SK-N-SH (cell line): ENCODE results near the gene KLF3. TPM values are rescaled to one million over a fixed set of nuclear protein-coding genes. Genes with fewer than 3 reads are reported as not detected.
A peak's percentile ranks its signal among the peaks of the same experiment; 100 is the strongest.

Experiments
- CTCF ChIA-PET: fragments of 300-600, 350-600 bp; formaldehyde crosslinking; extraction: SDS; loops from one replicate; lab custom pipeline; 2021; lab: Yijun Ruan, JAX
- POLR2A ChIA-PET: fragments of 350-600 bp; sonication (Branson Sonifier 250); formaldehyde crosslinking; extraction: SDS; loops from one replicate; lab custom pipeline; 2020; ENCODE audit warnings: antibody characterized with exemption, inconsistent platforms; lab: Yijun Ruan, JAX
- DNase-seq: peaks from one replicate; pipeline ENCODE4 v3.0.0; 2012
- H2AFZ ChIP-seq: fragments of 200-600 bp; sonication (generic); 2 replicates; pipeline ENCODE4 v1.8.1; 2016; ENCODE audit warnings: antibody characterized with exemption, mild to moderate bottlenecking, low read depth
- H3F3A ChIP-seq: fragments of 200-600 bp; sonication (generic); replicated peaks from 2 replicates; pipeline ENCODE3; 2016; ENCODE audit warnings: antibody characterized with exemption, mild to moderate bottlenecking; ENCODE audit not compliant: insufficient read depth
- H3K27ac ChIP-seq, 2 experiments: fragments of 200-500 bp in 1 of 2; fragments of 200-600 bp in 1 of 2; sonication (Bioruptor generic) in 1 of 2; sonication (generic), shearing (Covaris generic) in 1 of 2; 2 replicates each; pipeline versions ENCODE4 v1.5.1 to v1.6.1; 2014 to 2016; ENCODE audit warnings: low read depth in 2 of 2, inconsistent platforms in 1 of 2, low read length in 1 of 2, mild to moderate bottlenecking in 1 of 2, mixed read lengths in 1 of 2
- H3K27me3 ChIP-seq: fragments of 200-600 bp; sonication (generic), shearing (Covaris generic); 2 replicates; pipeline ENCODE4 v1.6.1; 2016; ENCODE audit warnings: mixed run types; ENCODE audit not compliant: insufficient read depth
- H3K36me3 ChIP-seq, 2 experiments: fragments of 200-500 bp in 1 of 2; fragments of 200-600 bp in 1 of 2; sonication (Bioruptor generic) in 1 of 2; sonication (generic) in 1 of 2; replicated peaks in 1 of 2; 2 replicates each; pipeline versions ENCODE3 to v1.5.1; 2014 to 2016; ENCODE audit warnings: low read length in 1 of 2, mild to moderate bottlenecking in 1 of 2; ENCODE audit not compliant: insufficient read depth in 2 of 2, control insufficient read depth in 1 of 2
- H3K4me1 ChIP-seq, 2 experiments: fragments of 200-500 bp in 1 of 2; fragments of 200-600 bp in 1 of 2; sonication (Bioruptor generic) in 1 of 2; sonication (generic), shearing (Covaris generic) in 1 of 2; 2 replicates each; pipeline versions ENCODE4 v1.5.1 to v1.6.1; 2014 to 2016; ENCODE audit warnings: low read depth in 1 of 2, low read length in 1 of 2, mixed run types in 1 of 2; ENCODE audit not compliant: insufficient read depth in 2 of 2, control insufficient read depth in 1 of 2
- H3K4me2 ChIP-seq: fragments of 200-600 bp; sonication (generic), shearing (Covaris generic); 2 replicates; pipeline ENCODE4 v1.6.1; 2017; ENCODE audit warnings: mixed run types
- H3K4me3 ChIP-seq, 2 experiments: fragments of 200-500 bp in 1 of 2; fragments of 200-600 bp in 1 of 2; sonication (Bioruptor generic) in 1 of 2; sonication (generic), shearing (Covaris generic) in 1 of 2; 2 replicates each; pipeline versions ENCODE4 v1.5.1 to v1.8.1; 2014 to 2016; ENCODE audit warnings: low read depth in 2 of 2, inconsistent platforms in 1 of 2, low read length in 1 of 2, mild to moderate bottlenecking in 1 of 2, mixed read lengths in 1 of 2, moderate library complexity in 1 of 2
- H3K79me2 ChIP-seq: fragments of 200-600 bp; sonication (generic); 2 replicates; pipeline ENCODE4 v1.8.1; 2017; ENCODE audit warnings: mild to moderate bottlenecking; ENCODE audit not compliant: insufficient read depth
- H3K9ac ChIP-seq: fragments of 200-600 bp; sonication (generic); 2 replicates; pipeline ENCODE4 v1.6.1; 2017; ENCODE audit warnings: mixed run types
- H3K9me2 ChIP-seq: fragments of 200-600 bp; sonication (generic); 2 replicates; pipeline ENCODE4 v1.6.1; 2017; ENCODE audit warnings: mixed run types
- H3K9me3 ChIP-seq: fragments of 200-600 bp; sonication (generic); 2 replicates; pipeline ENCODE4 v1.6.1; 2017; ENCODE audit warnings: mixed run types, mild to moderate bottlenecking, moderate library complexity
- H4K20me1 ChIP-seq: fragments of 200-600 bp; sonication (generic); 2 replicates; pipeline ENCODE4 v1.6.1; 2017; ENCODE audit warnings: mild to moderate bottlenecking, mixed run types; ENCODE audit not compliant: insufficient read depth
- NRF1 ChIP-seq: IDR thresholded peaks from 2 replicates; pipeline ENCODE4 v1.6.1; 2012; ENCODE audit warnings: low read depth, mild to moderate bottlenecking, low read length
- PBX3 ChIP-seq: IDR thresholded peaks from 2 replicates; pipeline ENCODE4; 2012
- REST ChIP-seq: IDR thresholded peaks from 2 replicates; pipeline ENCODE4 v1.6.1; 2012; ENCODE audit warnings: mild to moderate bottlenecking, low read depth, low read length, moderate library complexity
- WGBS: methylation state at CpG from one replicate; pipeline ENCODE4 v1.1.6; 2017; ENCODE audit warnings: low lambda C conversion rate; 5-methylcytosine and 5-hydroxymethylcytosine counted together
- polyA plus RNA-seq, 3 experiments: library from polyadenylated mRNA; depleted of rRNA; stranded (reverse); fragments of >200 nt; gene quantifications; 2 replicates each; pipeline ENCODE4 v1.2.3, GENCODE V29; 2012

KLF3 gene
- polyA plus RNA-seq, 1 of the 3 experiments (the other 2 are of a cell fraction): 8.2 TPM

GRCh38 chr4:38661371-38661770, 2.6 kb upstream of the KLF3 start:
- CTCF ChIA-PET: interaction anchor here (1.3 to 1.6 kb wide), 2 partner anchors 15 to 342 kb away, joined by 3 to 5 read pairs; no protein-coding TSS in a partner anchor
- H3F3A ChIP-seq: peaks cover 13% of the 10 kb centered on the region

GRCh38 chr4:38662522-38663089, 1.4 kb upstream of the KLF3 start:
- ChIA-PET CTCF (interaction anchor here (1.0 to 1.6 kb wide), 5 partner anchors 14 to 343 kb away, joined by 3 to 5 read pairs (median 4); no protein-coding TSS in a partner anchor), POLR2A (no interaction called here)
- Histone ChIP-seq H3K36me3 (peaks cover 0 to 3% of the 10 kb centered on the region in 2 experiments), H2AFZ (peak overlapping the region; percentile 78), H3K4me1 (peaks cover under 1 to 15% of the 10 kb centered on the region in 2 experiments; a peak in 3 of 4 replicates), H3K9ac (peak overlapping the region; percentile 87), H3K9me3 (no peaks in the 10 kb centered on the region), H3K4me2 (peak overlapping the region; percentile 91), H3K27ac (peak overlapping the region; percentile 85 to 92), H3F3A (peaks cover 18% of the 10 kb centered on the region), H4K20me1 (no peaks in the 10 kb centered on the region; the same call in 1 of the 2 replicates), H3K9me2 (no peaks in the 10 kb centered on the region), H3K27me3 (no peaks in the 10 kb centered on the region), H3K4me3 (peak overlapping the region; percentile 66 to 85), H3K79me2 (peaks cover 49% of the 10 kb centered on the region)
- no peak for TF ChIP-seq PBX3
- 65% methylated on average over 26 of the region's 26 CpGs for WGBS
- no peak for DNase-seq

More at GRCh38 chr4:38661371-38661770, 2.6 kb upstream of the KLF3 start:
- H3K4me2 ChIP-seq: no peak overlapping the region
- TF ChIP-seq NRF1 (no peak), REST (no peak)
- H3K9ac ChIP-seq: no peak overlapping the region
- peaks cover 37% of the 10 kb centered on the region for H3K79me2 ChIP-seq
- H3K27me3 ChIP-seq: no peaks in the 10 kb centered on the region
- no peak overlapping the region for H3K4me3 ChIP-seq
- POLR2A ChIA-PET: no interaction called here
- peaks cover 0 to 9% of the 10 kb centered on the region in 2 experiments; a peak in 2 of 4 replicates for H3K4me1 ChIP-seq
- no peak for DNase-seq
- no peaks in the 10 kb centered on the region for H3K9me2 ChIP-seq
- no peaks in the 10 kb centered on the region; the same call in 1 of the 2 replicates for H4K20me1 ChIP-seq
- H3K9me3 ChIP-seq: no peaks in the 10 kb centered on the region
- H3K36me3 ChIP-seq: peaks cover 0 to 2% of the 10 kb centered on the region in 2 experiments
- WGBS: 75% methylated on average over 2 of the region's 3 CpGs
- no peak overlapping the region for H3K27ac ChIP-seq
- H2AFZ ChIP-seq: no peak overlapping the region
